GM23338 (cell line): Measurements from ENCODE around the gene CUX1. TPM values are rescaled to one million over a fixed set of nuclear protein-coding genes. Genes with fewer than 3 reads are reported as not detected.

Experiments
- ATAC-seq: fragments of 200-7000 bp; cut with Tn5 transposase; 3 replicates; pipeline ENCODE4 v1.9.1; 2020
- DNase-seq: peaks from one replicate; pipeline ENCODE4 v3.0.0-alpha.2; 2015; ENCODE audit warnings: low spot score
- H2AFZ ChIP-seq: fragments of 200-600 bp; sonication (generic); 2 replicates; pipeline ENCODE4 v1.8.0; 2016; ENCODE audit warnings: antibody characterized with exemption, mild to moderate bottlenecking, moderate library complexity
- H3F3A ChIP-seq: fragments of 200-600 bp; sonication (generic); replicated peaks from 2 replicates; pipeline ENCODE4 v1.8.0; 2017; ENCODE audit warnings: antibody characterized with exemption, mixed run types, low read depth
- H3K27ac ChIP-seq: fragments of 200-600 bp; sonication (generic); 2 replicates; pipeline ENCODE4 v1.6.1; 2016; ENCODE audit warnings: low read depth
- H3K27me3 ChIP-seq: fragments of 200-600 bp; sonication (generic); 2 replicates; pipeline ENCODE4 v1.8.0; 2016; ENCODE audit warnings: mild to moderate bottlenecking, mixed run types, moderate library complexity; ENCODE audit not compliant: insufficient read depth
- H3K36me3 ChIP-seq: fragments of 200-600 bp; sonication (generic); 2 replicates; pipeline ENCODE4 v1.8.0; 2016; ENCODE audit warnings: mild to moderate bottlenecking; ENCODE audit not compliant: insufficient read depth
- H3K4me1 ChIP-seq: fragments of 200-600 bp; sonication (generic); 2 replicates; pipeline ENCODE4 v1.8.0; 2016; ENCODE audit warnings: mild to moderate bottlenecking, moderate library complexity; ENCODE audit not compliant: insufficient read depth
- H3K4me2 ChIP-seq: fragments of 200-600 bp; sonication (generic); 2 replicates; pipeline ENCODE4 v1.7.1; 2017; ENCODE audit warnings: mixed run types
- H3K4me3 ChIP-seq: fragments of 200-600 bp; sonication (generic); 2 replicates; pipeline ENCODE4 v1.6.1; 2016; ENCODE audit warnings: mixed run types
- H3K79me2 ChIP-seq: fragments of 200-600 bp; sonication (generic); replicated peaks from 2 replicates; pipeline ENCODE4 v1.8.0; 2017; ENCODE audit warnings: mild to moderate bottlenecking; ENCODE audit not compliant: insufficient read depth
- H3K9me2 ChIP-seq: fragments of 200-600 bp; sonication (generic); 2 replicates; pipeline ENCODE4 v1.8.0; 2017; ENCODE audit not compliant: insufficient read depth
- H4K20me1 ChIP-seq: fragments of 200-600 bp; sonication (generic); replicated peaks from 2 replicates; pipeline ENCODE4 v1.8.0; 2017; ENCODE audit warnings: mild to moderate bottlenecking; ENCODE audit not compliant: insufficient read depth
- H3K27ac Mint-ChIP-seq: 2 replicates; pipeline ENCODE4 v1.8.0; 2020; ENCODE audit warnings: inconsistent platforms, mild to moderate bottlenecking, moderate library complexity, mixed read lengths
- H3K27me3 Mint-ChIP-seq: 3 replicates; pipeline ENCODE4 v1.8.0; 2022; ENCODE audit warnings: low read depth, mild to moderate bottlenecking, moderate library complexity, mixed read lengths, inconsistent platforms; ENCODE audit not compliant: insufficient read depth, poor library complexity
- H3K36me3 Mint-ChIP-seq: 3 replicates; pipeline ENCODE4 v1.8.0; 2021; ENCODE audit warnings: low read depth, mild to moderate bottlenecking, inconsistent platforms, moderate library complexity, mixed read lengths
- H3K4me1 Mint-ChIP-seq: 3 replicates; pipeline ENCODE4 v1.8.0; 2020; ENCODE audit warnings: mild to moderate bottlenecking, inconsistent platforms, mixed read lengths
- H3K4me3 Mint-ChIP-seq: 3 replicates; pipeline ENCODE4 v1.8.0; 2021; ENCODE audit warnings: moderate library complexity, mild to moderate bottlenecking, inconsistent platforms, mixed read lengths
- H3K9me3 Mint-ChIP-seq: 3 replicates; pipeline ENCODE4 v1.8.0; 2020; ENCODE audit warnings: moderate library complexity, mild to moderate bottlenecking, inconsistent platforms, mixed read lengths
- EZH2 ChIP-seq: fragments of 200-600 bp; sonication (generic); IDR thresholded peaks from one replicate; pipeline ENCODE4 v1.8.0; 2017; ENCODE audit warnings: antibody characterized with exemption, mild to moderate bottlenecking, low read depth; ENCODE audit not compliant: unreplicated experiment
- EZH2phosphoT487 ChIP-seq: fragments of 200-600 bp; sonication (generic); IDR thresholded peaks from one replicate; pipeline ENCODE4 v1.8.1; 2018; ENCODE audit warnings: antibody characterized with exemption; ENCODE audit not compliant: unreplicated experiment
- REST ChIP-seq: IDR thresholded peaks from one replicate; pipeline ENCODE4 v1.6.1; 2018; ENCODE audit warnings: antibody characterized with exemption; ENCODE audit not compliant: unreplicated experiment
- STAT1 ChIP-seq: IDR thresholded peaks from one replicate; pipeline ENCODE4 v1.6.1; 2016; ENCODE audit warnings: antibody characterized with exemption; ENCODE audit not compliant: unreplicated experiment
- ZNF114 ChIP-seq: fragments of 250-450 bp; sonication (Bioruptor Pico); IDR thresholded peaks from 2 replicates; pipeline ENCODE4 v1.5.0; 2020; ENCODE audit warnings: mild to moderate bottlenecking, moderate library complexity
- ZNF331 ChIP-seq: fragments of 250-450 bp; sonication (Bioruptor Pico); IDR thresholded peaks from 2 replicates; pipeline ENCODE4 v1.5.0; 2020; ENCODE audit warnings: low read depth, mild to moderate bottlenecking, moderate library complexity
- ZNF462 ChIP-seq: fragments of 250-450 bp; sonication (Bioruptor Pico); IDR thresholded peaks from 2 replicates; pipeline ENCODE4 v1.5.0; 2020; ENCODE audit warnings: mild to moderate bottlenecking, moderate library complexity
- polyA plus RNA-seq: library from polyadenylated mRNA; unstranded; fragments of >200 nt; fragmentation: Nextera tagmentation; extraction: Ambion mirVana; gene quantifications from 2 replicates; pipeline ENCODE4 v1.2.1, GENCODE V29; 2016
- total RNA-seq: library from RNA; depleted of rRNA; stranded (reverse); fragments of >200 nt; shearing (Covaris generic); gene quantifications from 2 replicates; pipeline ENCODE4 v1.2.3, GENCODE V29; 2014

Gene CUX1
- total and polyA plus RNA-seq, 2 experiments from 2014 or later: 49.9 to 64.0 TPM

- TF ChIP-seq ZNF462 (no peak), ZNF114 (CRISPR knock-in tag) (no peak), EZH2phosphoT487 (no peak)
Observed at GRCh38 chr7:102304668-102305067, 487.2 kb downstream of the CUX1 start (continued).

- Histone ChIP-seq H2AFZ (no peak overlapping the region), H3F3A (0 out of 2 replicates have a peak, but pooled peaks cover 5% of the 10 kb centered on the region), H3K4me3 (no peak overlapping the region), H3K4me2 (no peak overlapping the region), H3K36me3 (no peaks in the 10 kb centered on the region), H3K9me2 (no peaks in the 10 kb centered on the region), H3K27ac (no peak overlapping the region), H3K4me1 (peaks cover 11% of the 10 kb centered on the region; the same call in 1 of the 2 replicates), H3K27me3 (no peaks in the 10 kb centered on the region), H3K79me2 (no peaks in the 10 kb centered on the region), H4K20me1 (peaks cover 6% of the 10 kb centered on the region)
- H3K36me3 Mint-ChIP-seq: peaks cover 5% of the 10 kb centered on the region; the same call in 1 of the 3 replicates
- ATAC-seq (no peak), DNase-seq (no peak)
- H3K27ac Mint-ChIP-seq: no peak overlapping the region
- H3K4me1 Mint-ChIP-seq: peaks cover 10% of the 10 kb centered on the region
- TF ChIP-seq ZNF331 (CRISPR knock-in tag) (no peak), REST (no peak), EZH2 (no peak), STAT1 (no peak)
- H3K9me3 Mint-ChIP-seq: no peaks in the 10 kb centered on the region
- peaks cover 11% of the 10 kb centered on the region for H3K27me3 Mint-ChIP-seq
- H3K4me3 Mint-ChIP-seq: no peak overlapping the region; the same call in 2 of the 3 replicates
Observed at GRCh38 chr7:102305414-102306268, 488.2 kb downstream of the CUX1 start.
